ENCODE measurements around the gene MGAT5.

Gene MGAT5, protein sequence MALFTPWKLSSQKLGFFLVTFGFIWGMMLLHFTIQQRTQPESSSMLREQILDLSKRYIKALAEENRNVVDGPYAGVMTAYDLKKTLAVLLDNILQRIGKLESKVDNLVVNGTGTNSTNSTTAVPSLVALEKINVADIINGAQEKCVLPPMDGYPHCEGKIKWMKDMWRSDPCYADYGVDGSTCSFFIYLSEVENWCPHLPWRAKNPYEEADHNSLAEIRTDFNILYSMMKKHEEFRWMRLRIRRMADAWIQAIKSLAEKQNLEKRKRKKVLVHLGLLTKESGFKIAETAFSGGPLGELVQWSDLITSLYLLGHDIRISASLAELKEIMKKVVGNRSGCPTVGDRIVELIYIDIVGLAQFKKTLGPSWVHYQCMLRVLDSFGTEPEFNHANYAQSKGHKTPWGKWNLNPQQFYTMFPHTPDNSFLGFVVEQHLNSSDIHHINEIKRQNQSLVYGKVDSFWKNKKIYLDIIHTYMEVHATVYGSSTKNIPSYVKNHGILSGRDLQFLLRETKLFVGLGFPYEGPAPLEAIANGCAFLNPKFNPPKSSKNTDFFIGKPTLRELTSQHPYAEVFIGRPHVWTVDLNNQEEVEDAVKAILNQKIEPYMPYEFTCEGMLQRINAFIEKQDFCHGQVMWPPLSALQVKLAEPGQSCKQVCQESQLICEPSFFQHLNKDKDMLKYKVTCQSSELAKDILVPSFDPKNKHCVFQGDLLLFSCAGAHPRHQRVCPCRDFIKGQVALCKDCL

DNA sequence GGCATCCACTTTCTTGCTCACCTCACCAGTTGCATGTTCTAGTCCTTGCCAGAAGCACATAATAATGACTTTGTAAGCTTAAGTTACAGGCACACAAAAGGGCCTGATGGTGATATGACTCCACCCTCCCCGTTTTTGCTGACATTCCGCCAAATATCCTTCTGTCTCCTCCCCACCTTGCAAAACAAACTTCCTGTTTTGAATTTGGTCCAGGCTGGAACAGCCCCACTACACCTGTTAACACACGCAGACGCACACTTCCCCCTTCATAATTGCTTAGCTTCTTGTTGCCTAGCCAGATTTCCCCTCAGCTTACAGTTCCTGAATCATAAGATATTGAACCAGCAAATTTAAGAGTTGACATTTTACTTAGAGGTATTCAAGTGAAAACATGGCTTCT is at the start of gene MGAT5:
TSS of gene MGAT5 (plus strand) at position 269 of the 400 bp plus-strand sequence. CDS start 332 bp downstream, outside the sequence.
- TF ChIP-seq, protein P1, sequence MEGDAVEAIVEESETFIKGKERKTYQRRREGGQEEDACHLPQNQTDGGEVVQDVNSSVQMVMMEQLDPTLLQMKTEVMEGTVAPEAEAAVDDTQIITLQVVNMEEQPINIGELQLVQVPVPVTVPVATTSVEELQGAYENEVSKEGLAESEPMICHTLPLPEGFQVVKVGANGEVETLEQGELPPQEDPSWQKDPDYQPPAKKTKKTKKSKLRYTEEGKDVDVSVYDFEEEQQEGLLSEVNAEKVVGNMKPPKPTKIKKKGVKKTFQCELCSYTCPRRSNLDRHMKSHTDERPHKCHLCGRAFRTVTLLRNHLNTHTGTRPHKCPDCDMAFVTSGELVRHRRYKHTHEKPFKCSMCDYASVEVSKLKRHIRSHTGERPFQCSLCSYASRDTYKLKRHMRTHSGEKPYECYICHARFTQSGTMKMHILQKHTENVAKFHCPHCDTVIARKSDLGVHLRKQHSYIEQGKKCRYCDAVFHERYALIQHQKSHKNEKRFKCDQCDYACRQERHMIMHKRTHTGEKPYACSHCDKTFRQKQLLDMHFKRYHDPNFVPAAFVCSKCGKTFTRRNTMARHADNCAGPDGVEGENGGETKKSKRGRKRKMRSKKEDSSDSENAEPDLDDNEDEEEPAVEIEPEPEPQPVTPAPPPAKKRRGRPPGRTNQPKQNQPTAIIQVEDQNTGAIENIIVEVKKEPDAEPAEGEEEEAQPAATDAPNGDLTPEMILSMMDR (IDR thresholded peaks at IDR 0.05): no peak

DNA sequence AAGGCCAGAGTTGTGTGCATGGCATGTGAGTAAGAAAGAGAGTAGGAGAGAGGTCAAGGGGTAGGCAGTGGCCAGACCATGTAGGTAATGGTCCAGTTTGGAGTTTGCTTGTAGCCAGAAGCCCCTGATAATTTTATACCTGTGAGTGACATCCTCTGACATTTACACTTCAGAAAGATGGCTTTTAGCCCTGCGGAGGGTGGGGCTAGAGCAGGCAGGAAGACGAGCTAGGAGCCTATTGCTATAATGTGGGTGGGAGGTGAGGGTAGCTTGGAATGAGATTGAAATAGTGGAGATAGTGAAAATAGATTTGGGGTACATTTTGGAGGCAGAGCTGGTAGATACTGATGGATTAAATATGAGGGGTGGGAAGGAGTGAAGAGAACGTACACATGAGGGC is 48.8 kb upstream of the MGAT5 start:
- no peaks in the 10 kb centered on the region for H3K9me3 ChIP-seq (ENCODE audit: control insufficient read depth, low read length)
- no peak overlapping the region for H3K4me3 ChIP-seq (ENCODE audit: low read depth, low read length)
- TF ChIP-seq, protein P1 (IDR thresholded peaks at IDR 0.05): no peak
- peaks cover 23% of the 10 kb centered on the region for H3K4me1 ChIP-seq
- no peaks in the 10 kb centered on the region for H3K27me3 ChIP-seq (ENCODE audit: control insufficient read depth, insufficient read depth, low read length)
- no peak overlapping the region for H3K27ac ChIP-seq
- H3K9ac ChIP-seq: no peak overlapping the region
- H3K4me2 ChIP-seq (ENCODE audit: low read length): no peak overlapping the region
- no peaks in the 10 kb centered on the region for H3K36me3 ChIP-seq (ENCODE audit: control insufficient read depth, insufficient read depth, low read length)
- H2AFZ ChIP-seq: no peak overlapping the region
- H3K79me2 ChIP-seq: peaks cover 8% of the 10 kb centered on the region

More for the DNA sequence above, at the start of gene MGAT5:
- no peak within 1 kb of the TSS for H2AFZ ChIP-seq
- no peak within 1 kb of the TSS for H3K9ac ChIP-seq
- no peaks in the 10 kb centered on the region for H3K36me3 ChIP-seq (ENCODE audit: control insufficient read depth, insufficient read depth, low read length)
- H3K4me3 ChIP-seq (ENCODE audit: low read depth, low read length): no peak within 1 kb of the TSS
- no peak within 1 kb of the TSS for H3K27ac ChIP-seq
- H3K4me2 ChIP-seq (ENCODE audit: low read length): no peak within 1 kb of the TSS
- no peaks in the 10 kb centered on the region for H3K9me3 ChIP-seq (ENCODE audit: control insufficient read depth, low read length)
- H3K27me3 ChIP-seq (ENCODE audit: control insufficient read depth, insufficient read depth, low read length): no peaks in the 10 kb centered on the region
- H3K4me1 ChIP-seq: peaks cover 7% of the 10 kb centered on the region
- H3K79me2 ChIP-seq: peaks cover 22% of the 10 kb centered on the region

DNA sequence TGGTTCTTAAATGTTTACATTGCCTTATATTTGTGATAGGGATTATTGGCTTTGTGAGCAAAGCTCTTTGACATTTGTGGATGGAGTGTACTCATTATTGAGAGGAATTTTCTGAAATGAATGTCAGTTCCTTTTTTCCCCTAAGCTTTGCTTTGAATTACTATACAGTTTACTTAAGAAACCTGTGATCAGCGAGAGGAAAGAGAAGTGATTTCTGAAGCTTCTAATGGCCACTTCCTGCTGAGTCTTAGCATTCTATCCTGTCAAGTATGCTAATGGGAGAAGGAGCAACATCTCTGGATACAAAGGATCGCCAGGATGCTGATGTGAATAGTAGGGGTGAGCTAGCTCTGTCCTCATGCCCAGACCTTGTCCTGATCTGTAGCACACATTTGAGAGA is 47.8 kb upstream of the MGAT5 start:
- Histone ChIP-seq H3K9me3 (ENCODE audit: control insufficient read depth, low read length) (no peaks in the 10 kb centered on the region), H3K9ac (no peak overlapping the region), H3K36me3 (ENCODE audit: control insufficient read depth, insufficient read depth, low read length) (no peaks in the 10 kb centered on the region), H3K79me2 (peaks cover 6% of the 10 kb centered on the region), H3K27ac (no peak overlapping the region), H3K4me2 (ENCODE audit: low read length) (no peak overlapping the region), H2AFZ (no peak overlapping the region), H3K4me3 (ENCODE audit: low read depth, low read length) (no peak overlapping the region), H3K27me3 (ENCODE audit: control insufficient read depth, insufficient read depth, low read length) (no peaks in the 10 kb centered on the region), H3K4me1 (peaks cover 16% of the 10 kb centered on the region)
- TF ChIP-seq, protein P1 (IDR thresholded peaks at IDR 0.05): no peak

DNA sequence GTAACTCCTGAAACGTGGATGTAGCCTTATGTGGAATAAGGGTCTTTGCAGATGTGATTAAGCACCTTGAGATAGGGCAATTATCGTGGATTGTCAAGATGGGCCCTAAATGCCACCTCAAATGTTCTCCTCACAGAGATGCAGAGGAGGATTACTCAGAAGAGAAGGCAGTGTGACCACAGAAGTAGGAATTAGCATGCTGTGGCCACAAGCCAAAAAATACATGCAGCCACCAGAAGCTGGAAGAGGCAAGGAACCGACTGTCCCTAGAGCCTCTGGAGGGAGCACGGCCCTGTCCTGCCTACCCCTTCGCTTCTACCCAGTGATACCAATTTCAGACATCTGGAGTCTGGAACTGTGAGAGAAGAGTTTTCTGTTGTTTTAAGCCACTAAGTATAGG is 47.3 kb upstream of the MGAT5 start:
- H3K36me3 ChIP-seq (ENCODE audit: control insufficient read depth, insufficient read depth, low read length): no peaks in the 10 kb centered on the region
- H3K27me3 ChIP-seq (ENCODE audit: control insufficient read depth, insufficient read depth, low read length): no peaks in the 10 kb centered on the region
- no peaks in the 10 kb centered on the region for H3K9me3 ChIP-seq (ENCODE audit: control insufficient read depth, low read length)
- peaks cover 6% of the 10 kb centered on the region for H3K79me2 ChIP-seq
- no peak overlapping the region for H3K27ac ChIP-seq
- TF ChIP-seq, protein P1 (IDR thresholded peaks at IDR 0.05): no peak
- H3K4me2 ChIP-seq (ENCODE audit: low read length): no peak overlapping the region
- H3K4me3 ChIP-seq (ENCODE audit: low read depth, low read length): no peak overlapping the region
- H3K4me1 ChIP-seq: peaks cover 16% of the 10 kb centered on the region
- H2AFZ ChIP-seq: no peak overlapping the region
- no peak overlapping the region for H3K9ac ChIP-seq

All from parathyroid adenoma (tissue), 2 donors.